ENCODE data around the gene TFF3. TPM values are rescaled to one million over a fixed set of nuclear protein-coding genes. Genes with fewer than 3 reads are reported as not detected.

Gene TFF3
- total and polyA plus RNA-seq, 10 of the 15 experiments (the other 5 are each of a cell fraction or from before 2014, with no cell fraction given): not detected

- ChIA-PET SMC1A (ENCODE audit: uncharacterized antibody, unreplicated experiment) (interaction anchor here (1.0 to 4.1 kb wide), 4 partner anchors 109 to 227 kb away, joined by 3 to 28 read pairs (median 7); no protein-coding TSS in a partner anchor), RAD21 (ENCODE audit: unreplicated experiment) (interaction anchor here (1.5 to 2.0 kb wide), 4 partner anchors 24 to 171 kb away, joined by 5 to 9 read pairs (median 7); no protein-coding TSS in a partner anchor), POLR2A (interaction anchor here (1.3 kb wide), 1 partner anchor 225 kb away, joined by 3 read pairs; no protein-coding TSS in a partner anchor), CTCF (interaction anchor here (0.9 to 4.8 kb wide), 12 partner anchors 14 to 225 kb away, joined by 3 to 68 read pairs (median 7); no protein-coding TSS in a partner anchor)
- no TSS peak for BruUV-seq (replicated peaks)
- H3K79me2 ChIP-seq (ENCODE audit: control insufficient read depth, insufficient read depth, low read length): no peaks in the 10 kb centered on the region
- 60% methylated on average over 21 of the region's 21 CpGs for WGBS (ENCODE audit: insufficient coverage, insufficient replicate concordance, low lambda C conversion rate, missing lambda C conversion rate)
- no peak overlapping the region for H3K4me3 ChIP-seq
- DNase-seq (ENCODE audit: low read depth, low spot score): no peak
- H2AFZ ChIP-seq (ENCODE audit: control insufficient read depth, low read depth, low read length): no peak overlapping the region
- no peaks in the 10 kb centered on the region for H3K36me3 ChIP-seq (ENCODE audit: control insufficient read depth in 2 of 2, insufficient read depth in 2 of 2, low read length in 1 of 2)
- H3K4me2 ChIP-seq (ENCODE audit: control insufficient read depth, insufficient read depth): no peak overlapping the region
- intact Hi-C loops (cut with micrococcal nuclease; ENCODE audit: unreplicated experiment) (no loop called here), in situ Hi-C loops (cut with MboI) (no loop called here)
- no peaks in the 10 kb centered on the region for H3K4me1 ChIP-seq (ENCODE audit: control insufficient read depth, insufficient read depth, low read length)
- H4K20me1 ChIP-seq (ENCODE audit: control insufficient read depth, insufficient read depth): no peaks in the 10 kb centered on the region
- no peak overlapping the region for H3K27ac ChIP-seq (ENCODE audit: control insufficient read depth, insufficient read depth)
- ATAC-seq: no peak
- H3K9me3 ChIP-seq (replicated peaks; ENCODE audit: control insufficient read depth, insufficient read depth, low read length): no peaks in the 10 kb centered on the region
- H3K9ac ChIP-seq (ENCODE audit: control insufficient read depth, insufficient read depth, low read length): no peak overlapping the region
- FAIRE-seq: no peak
- no peaks in the 10 kb centered on the region for H3K27me3 ChIP-seq (replicated peaks in 1 of 2; ENCODE audit: control insufficient read depth in 2 of 2, insufficient read depth in 2 of 2, low read length in 1 of 2)
- no peak for TF ChIP-seq ELK1 (IDR thresholded peaks at IDR 0.05; ENCODE audit: low read depth, low read length)
- no peak for TF ChIP-seq BHLHE40 (IDR thresholded peaks at IDR 0.05; ENCODE audit: borderline replicate concordance in 1 of 2, low read depth in 2 of 2, low read length in 1 of 2)
- no peak for TF ChIP-seq MEF2A (IDR thresholded peaks at IDR 0.05; ENCODE audit: insufficient read depth, low read depth, low read length)
- no peak for TF ChIP-seq PBX3 (IDR thresholded peaks at IDR 0.05; ENCODE audit: insufficient replicate concordance, low read depth, low read length)
- TF ChIP-seq ATF7 (IDR thresholded peaks at IDR 0.05; ENCODE audit: low read depth): no peak
- no peak for TF ChIP-seq BACH1 (IDR thresholded peaks at IDR 0.05; ENCODE audit: borderline replicate concordance)
- TF ChIP-seq BCLAF1 (IDR thresholded peaks at IDR 0.05): no peak
- TF ChIP-seq TAF1 (IDR thresholded peaks at IDR 0.05; ENCODE audit: borderline replicate concordance, low read depth, low read length): no peak
- TF ChIP-seq SMAD5 (IDR thresholded peaks at IDR 0.05; ENCODE audit: low read depth): no peak
- TF ChIP-seq USF2 (IDR thresholded peaks at IDR 0.05; ENCODE audit: borderline replicate concordance, low read depth, low read length): no peak
- no peak for TF ChIP-seq JUNB (IDR thresholded peaks at IDR 0.05)
- no peak for TF ChIP-seq E4F1 (IDR thresholded peaks at IDR 0.05; ENCODE audit: borderline replicate concordance, partially characterized antibody)
Measured at GRCh38 chr21:42311816-42312625, 3.2 kb downstream of the TFF3 start.

All from GM12878 (cell line).